Stimulated activated CD8-positive, alpha-beta memory T cell treated with anti-CD3 and anti-CD28 coated beads, Interleukin-7, amount 100 ng/mL, for 48 hours (primary cell): ENCODE measurements around the gene ANKRD11.

ENCODE experiments used
- DNase-seq, 2 donors: peaks; one replicate each; pipeline ENCODE4 v3.0.0-alpha.2; 2020; ENCODE audit warnings: low read depth in 1 of 2; ENCODE audit errors: extremely low read depth in 1 of 2

ANKRD11 gene

DNA sequence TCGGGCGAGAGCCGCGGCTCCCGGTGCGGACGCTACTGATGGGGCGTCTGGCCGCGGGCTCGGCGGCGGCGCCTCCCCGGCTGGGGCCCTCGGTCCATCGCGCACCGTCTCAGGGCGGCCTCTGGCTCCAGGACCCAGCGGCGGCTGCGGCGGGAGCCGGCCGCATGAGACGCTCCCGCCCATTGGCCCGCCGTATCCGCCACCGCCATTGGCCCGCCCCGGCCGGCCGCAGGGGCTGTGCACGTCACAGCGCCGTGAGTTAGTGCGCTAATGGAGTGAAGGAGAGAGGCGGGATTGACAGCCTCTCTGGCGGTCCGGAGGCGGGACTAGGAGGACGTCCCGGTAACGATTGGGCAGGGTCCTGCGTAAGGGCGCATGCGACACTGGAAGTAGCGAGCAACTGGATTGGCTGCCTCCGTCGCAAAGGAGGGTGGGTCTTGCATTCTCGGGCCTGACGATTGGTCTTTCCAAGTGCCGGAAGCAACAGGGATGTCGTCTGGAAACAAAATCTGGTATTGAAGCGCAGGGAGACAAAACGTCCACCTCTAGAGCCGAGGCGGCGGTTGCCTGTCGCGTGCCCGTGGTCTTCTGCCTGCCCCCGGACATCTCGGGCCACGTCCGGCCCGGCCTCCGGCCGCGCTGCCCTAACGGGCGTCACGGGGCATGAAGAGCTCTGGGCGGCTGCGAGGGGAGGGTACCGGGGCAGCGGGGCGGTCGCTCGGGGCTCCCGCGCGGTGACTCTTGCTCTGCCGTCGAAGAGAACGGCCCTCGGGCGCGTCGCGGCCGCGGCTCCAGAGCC, at the start of gene ANKRD11:
Gene ANKRD11 (minus strand): TSS at position 123 of the 799 bp plus-strand sequence. CDS start 173,542 bp downstream, outside the sequence.
- peak; percentile 97 to 99 for DNase-seq

DNA sequence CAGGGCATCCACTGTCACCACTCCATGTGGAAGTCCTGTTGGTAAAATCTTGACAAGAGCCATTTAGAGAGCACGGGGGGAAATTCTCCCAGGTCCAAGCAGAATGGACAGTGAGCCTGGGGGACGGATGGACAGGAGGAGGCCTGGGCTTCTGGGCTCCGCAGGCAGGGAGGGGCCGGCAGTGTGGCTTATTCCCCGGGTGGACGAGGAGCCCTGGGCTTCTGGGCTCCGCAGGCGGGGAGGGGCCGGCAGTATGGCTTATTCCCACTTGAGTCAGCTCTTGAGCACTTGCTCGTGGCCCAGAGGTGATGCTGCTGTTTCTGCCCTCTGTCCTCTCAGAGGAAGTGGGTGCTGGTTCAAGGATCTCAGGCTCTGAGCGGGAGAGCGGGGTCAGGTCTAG, 47.9 kb upstream of the ANKRD11 start:
- no peak for DNase-seq

- no peak for DNase-seq
Observed at GRCh38 chr16:89537549-89537925, 47.2 kb upstream of the ANKRD11 start.

DNA sequence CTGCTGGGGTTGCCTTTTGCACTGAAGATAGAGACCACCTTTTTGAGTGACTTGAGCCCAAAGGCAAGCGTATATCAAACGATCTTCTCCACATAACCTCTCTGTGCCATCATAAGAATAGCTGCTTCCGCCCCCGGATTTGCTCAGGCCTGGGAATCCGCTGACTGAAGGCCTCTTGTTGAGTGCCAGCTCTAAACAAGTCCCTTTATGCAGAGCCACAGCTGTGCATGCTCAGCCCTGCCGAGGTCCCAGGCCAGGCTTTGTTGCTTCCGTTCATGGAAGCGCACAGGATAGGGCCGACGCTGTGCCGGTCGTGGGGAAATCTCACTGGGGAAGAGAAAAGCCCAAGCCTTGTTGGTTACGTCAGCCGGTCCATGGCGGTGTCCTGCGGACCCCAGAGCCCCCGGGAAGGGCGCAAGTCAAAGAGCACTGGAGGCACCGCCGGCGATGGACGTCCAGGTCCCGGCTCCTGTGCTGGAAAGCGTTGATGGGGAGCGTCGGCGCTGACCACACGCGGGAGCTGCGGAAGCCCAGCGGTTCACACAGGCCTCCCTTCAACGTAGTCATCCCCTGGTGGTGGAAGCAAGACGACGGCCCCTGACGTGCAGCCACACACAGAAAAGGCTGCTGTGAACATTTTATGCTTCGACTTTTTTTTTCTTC, 46.7 kb upstream of the ANKRD11 start:
- no peak for DNase-seq

GRCh38 chr16:89536371-89536770, 46.0 kb upstream of the ANKRD11 start:
- DNase-seq, result no peak

DNA sequence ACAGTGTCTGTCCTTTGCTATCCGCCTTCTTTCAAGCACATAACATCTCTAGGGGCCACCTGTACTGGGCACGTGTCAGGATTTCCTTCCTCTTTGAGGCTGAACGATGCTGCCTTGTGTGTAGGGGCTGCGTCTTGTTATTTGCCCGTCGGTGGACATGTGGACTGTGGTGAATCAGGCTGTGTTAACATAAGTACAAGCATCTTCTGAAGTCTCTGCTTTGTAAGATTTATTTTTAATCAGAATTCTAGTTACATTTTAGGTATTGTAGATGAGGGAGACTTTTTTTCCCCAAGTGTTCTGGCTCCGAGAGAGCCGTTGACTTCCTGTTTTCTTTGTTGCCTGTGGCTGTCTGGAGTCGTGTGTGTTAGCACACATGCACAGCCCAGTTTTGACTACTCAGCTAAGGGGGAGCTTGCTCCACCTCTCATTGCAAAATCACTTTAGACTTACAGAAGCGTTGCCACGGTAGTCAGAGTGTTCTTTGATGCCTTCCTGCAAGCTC, 43.9 kb upstream of the ANKRD11 start:
- no peak for DNase-seq

GRCh38 chr16:89531821-89532526, 41.6 kb upstream of the ANKRD11 start:
- DNase-seq, result no peak

DNA sequence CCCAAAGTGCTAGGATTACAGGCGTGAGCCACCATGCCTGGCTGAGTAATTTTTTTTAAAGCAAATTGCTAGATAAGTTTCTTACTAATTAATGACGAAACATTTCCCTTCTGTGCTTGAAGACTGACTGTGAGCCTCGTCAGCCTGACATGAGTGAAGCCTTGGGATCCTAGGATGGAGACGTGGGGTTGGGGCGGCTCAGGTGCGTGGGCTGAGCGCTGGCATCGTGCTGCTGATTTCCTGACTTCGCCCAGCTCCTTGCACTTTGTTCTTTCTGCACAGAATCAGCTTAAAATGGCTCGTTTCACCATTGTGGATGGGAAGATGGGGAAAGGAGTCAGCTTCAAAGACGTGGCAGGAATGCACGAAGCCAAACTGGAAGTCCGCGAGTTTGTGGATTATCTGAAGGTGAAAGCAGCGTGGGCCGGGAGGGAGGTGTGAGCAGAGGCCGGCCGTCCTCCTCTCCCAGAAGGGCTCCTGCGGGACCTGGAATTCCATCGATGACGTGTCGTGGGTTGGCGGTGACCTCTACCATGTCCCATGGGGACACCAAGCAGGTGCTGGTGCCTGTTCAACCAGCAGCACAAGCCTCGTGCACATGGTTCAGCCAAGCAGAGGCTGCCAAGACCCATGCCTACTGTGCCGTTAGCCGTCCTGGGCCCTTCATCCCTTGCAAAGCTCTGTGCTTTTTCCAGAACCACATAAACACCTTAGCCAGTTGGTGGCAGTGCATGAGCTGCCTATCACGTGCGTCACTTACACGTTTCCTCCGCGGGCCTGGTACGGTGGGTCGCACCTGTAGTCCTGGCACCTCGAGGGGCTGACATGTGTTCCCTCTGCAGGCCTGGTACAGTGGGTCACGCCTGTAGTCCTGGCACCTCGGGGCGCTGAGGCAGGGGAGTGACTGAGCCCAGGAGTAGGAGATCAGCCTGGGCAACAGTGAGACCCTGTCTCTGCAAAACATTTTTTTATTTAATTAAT, 40.3 kb upstream of the ANKRD11 start:
- no peak for DNase-seq

DNA sequence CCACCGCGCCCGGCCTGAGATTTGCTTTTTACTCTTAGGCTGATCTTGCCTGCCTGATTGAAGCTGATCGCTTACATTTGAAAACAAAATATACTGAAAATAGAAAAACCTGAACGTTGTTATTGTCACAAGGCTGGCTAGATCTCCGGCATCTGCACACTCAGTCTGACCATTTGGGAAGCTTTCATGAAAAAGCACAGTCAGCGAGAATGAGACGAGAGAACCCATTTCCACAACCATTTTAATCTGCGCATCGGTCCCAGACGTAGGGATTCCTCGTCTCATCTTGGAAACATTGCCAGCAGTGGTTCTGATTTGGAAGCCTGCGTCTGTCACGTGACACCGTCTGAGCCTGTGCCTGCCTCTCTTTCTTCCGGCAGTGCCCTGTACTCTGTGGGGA, 38.7 kb upstream of the ANKRD11 start:
- no peak for DNase-seq

GRCh38 chr16:89525146-89525913, 35.0 kb upstream of the ANKRD11 start:
- no peak for DNase-seq

DNA sequence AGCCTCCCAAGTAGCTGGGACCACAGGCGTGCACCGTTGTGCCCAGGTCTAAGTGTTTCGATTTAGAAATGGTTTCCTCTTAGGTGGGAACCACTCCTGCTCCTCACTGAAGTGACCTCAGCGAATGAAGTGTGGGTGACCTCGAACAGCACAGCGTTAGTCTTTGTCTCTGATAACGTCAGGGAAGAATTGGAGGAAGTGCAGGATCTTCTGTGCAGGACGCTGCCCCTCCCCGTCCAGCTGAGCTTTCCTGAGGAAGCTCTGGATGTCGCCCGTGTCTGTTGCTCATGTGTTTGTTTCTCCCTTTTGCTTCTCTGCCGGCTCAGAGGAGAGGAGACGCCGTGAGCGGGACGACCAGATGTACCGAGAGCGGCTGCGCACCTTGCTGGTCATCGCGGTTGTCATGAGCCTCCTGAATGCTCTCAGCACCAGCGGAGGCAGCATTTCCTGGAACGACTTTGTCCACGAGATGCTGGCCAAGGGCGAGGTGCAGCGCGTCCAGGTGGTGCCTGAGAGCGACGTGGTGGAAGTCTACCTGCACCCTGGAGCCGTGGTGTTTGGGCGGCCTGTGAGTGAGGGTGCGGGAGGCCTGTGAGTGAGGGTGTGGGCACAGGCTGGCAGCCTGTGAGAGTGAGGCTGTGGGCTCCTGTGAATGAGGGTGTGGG, 33.5 kb upstream of the ANKRD11 start:
- DNase-seq, result no peak

GRCh38 chr16:89522287-89522686, 31.9 kb upstream of the ANKRD11 start:
- DNase-seq, result no peak

DNA sequence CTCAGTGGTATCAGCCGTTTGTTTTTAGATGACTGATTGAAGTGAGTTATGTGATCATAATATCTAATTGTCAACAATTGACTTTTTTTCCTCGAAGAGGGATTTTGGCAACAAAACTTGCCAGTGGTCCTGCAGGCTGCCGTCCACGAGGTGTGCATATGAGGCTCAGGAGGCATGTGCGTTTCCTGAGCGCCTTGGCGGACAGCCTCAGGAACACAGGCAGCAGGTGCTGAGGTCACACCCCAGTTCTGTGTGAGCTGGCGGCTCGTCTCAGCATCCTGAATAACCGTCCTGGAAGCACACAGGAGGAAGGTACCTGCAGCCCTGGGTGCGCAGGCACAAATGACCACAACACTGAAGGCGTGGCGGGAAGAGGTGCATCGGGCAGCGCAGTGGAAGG, 29.5 kb upstream of the ANKRD11 start:
- DNase-seq, result no peak

DNA sequence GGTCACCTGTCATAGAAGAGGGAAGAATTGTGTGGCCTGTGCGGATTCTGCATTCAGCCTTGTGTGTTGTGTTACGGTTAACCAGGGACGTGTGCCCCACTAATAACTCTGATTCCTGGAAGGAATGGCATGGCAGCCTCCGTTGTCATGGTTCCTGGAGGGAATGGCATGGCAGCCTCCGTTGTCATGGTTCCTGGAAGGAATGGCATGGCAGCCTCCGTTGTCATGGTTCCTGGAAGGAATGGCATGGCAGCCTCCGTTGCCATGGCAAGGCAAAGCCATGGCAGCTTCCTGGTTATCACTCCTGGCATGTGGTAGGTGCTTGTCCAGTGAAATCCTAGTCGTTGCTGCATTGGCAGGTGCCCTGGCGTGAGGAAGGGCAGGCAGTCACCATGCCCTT, 26.8 kb upstream of the ANKRD11 start:
- DNase-seq, result no peak

- DNase-seq, result no peak
Observed at GRCh38 chr16:89512453-89512852, 22.1 kb upstream of the ANKRD11 start.

DNA sequence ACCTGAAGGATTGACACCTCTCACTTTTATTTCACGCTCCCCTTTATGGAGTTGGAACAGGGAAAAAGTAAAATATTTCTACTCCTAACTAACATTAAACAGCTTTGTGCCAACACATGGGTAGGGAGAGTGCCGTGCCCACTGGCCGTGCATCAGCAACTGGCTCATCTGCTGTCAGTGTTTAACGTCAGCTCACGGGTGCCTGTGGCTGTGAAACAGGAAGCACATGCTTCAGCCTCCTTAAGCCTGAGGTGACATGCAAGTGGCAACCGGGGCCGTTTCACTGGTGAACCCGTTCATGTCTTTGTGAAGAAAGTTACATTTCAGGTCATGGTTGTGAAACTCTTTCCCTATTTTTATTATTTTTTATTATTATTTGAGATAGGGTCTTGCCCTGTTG, 21.0 kb upstream of the ANKRD11 start:
- no peak for DNase-seq

DNA sequence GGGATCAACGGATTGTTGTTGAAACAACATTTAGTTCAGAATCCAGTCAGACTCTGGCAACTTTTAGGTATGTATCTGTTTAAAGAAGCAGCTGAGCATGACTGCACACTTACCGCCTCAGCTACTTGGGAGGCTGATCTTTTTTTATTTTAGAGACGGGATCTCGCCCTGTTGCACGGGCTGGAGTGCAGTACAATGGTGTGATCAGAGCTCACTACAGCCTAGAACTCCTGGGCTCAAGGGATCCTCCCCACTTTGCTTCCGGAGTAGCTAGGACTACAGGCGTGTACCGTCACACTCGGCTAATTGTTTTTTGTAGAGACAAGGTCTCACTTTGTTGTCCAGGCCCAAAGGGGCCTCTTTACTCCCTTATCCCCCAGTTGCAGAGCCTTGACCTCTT, 20.2 kb upstream of the ANKRD11 start:
- DNase-seq, result no peak

DNA sequence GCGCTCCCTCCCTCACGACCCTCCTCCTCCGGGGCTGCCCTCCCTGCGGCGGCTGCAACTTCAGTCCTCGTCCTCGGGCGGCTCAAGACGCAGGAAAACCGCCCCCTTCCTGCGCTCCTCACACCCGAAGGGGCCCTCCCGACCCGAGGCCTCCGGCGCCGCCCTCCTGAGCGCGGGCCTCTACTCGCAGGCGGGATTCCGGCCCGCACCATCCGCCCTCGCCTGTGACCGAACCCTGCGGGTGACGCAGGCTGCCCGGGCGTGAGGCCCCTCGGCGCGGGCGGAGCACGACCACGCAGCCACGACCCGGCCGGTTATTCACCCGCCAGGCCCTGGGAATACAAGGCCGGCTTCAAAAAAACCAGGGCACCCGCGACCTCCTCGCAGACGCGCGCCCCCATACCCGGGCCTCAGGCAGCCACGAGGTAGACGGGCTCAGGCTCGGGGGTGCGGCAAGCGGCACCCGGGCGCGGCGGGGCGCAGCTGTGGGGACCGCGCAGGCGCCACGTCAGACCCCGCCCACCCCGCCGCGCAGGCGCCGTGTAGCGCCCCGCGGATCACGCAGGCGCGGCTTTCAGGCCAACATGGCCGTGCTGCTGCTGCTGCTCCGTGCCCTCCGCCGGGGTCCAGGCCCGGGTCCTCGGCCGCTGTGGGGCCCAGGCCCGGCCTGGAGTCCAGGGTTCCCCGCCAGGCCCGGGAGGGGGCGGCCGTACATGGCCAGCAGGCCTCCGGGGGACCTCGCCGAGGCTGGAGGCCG, 17.7 kb upstream of the ANKRD11 start, which contains the start of gene SPG7:
Gene SPG7 (plus strand): TSS at position 570 of the 757 bp plus-strand sequence. CDS start 15 bp downstream, at position 585.
- peak; percentile 72 to 89 for DNase-seq
